ENCODE results near the gene IDS.
"Not testable (repeated sequence)": the region's sequence is repeated elsewhere in the genome, so short reads cannot be mapped to it uniquely, and the experiment has no call there.

The IDS gene

GRCh38 chrX:149497626-149498025 is 7.5 kb downstream of the IDS start:
- DNase-seq (ENCODE audit: low spot score), result peak; percentile 71

DNA sequence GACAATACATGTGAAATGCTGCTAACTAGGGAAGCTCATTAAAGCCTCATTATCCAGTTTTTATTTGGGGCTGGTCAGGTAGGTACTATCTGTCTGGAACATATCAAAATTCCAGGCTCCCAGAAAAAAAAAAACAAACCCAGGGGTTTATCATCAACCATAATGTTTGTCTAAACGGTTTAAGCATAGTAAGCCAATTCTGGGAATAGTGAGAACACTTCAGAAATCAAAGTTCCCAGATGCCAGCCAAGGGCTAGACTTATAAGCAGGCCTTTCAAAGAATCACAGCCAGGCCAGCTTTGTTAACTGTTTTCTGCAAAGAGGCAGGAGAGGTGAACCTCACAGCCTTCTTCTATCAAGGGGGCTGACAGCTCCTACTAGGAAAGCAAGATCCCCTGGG is 8.1 kb downstream of the IDS start:
- no peak for DNase-seq (ENCODE audit: low spot score)

GRCh38 chrX:149495573-149496071 is 9.5 kb downstream of the IDS start:
- peak; percentile 92 for DNase-seq (ENCODE audit: low spot score)

DNA sequence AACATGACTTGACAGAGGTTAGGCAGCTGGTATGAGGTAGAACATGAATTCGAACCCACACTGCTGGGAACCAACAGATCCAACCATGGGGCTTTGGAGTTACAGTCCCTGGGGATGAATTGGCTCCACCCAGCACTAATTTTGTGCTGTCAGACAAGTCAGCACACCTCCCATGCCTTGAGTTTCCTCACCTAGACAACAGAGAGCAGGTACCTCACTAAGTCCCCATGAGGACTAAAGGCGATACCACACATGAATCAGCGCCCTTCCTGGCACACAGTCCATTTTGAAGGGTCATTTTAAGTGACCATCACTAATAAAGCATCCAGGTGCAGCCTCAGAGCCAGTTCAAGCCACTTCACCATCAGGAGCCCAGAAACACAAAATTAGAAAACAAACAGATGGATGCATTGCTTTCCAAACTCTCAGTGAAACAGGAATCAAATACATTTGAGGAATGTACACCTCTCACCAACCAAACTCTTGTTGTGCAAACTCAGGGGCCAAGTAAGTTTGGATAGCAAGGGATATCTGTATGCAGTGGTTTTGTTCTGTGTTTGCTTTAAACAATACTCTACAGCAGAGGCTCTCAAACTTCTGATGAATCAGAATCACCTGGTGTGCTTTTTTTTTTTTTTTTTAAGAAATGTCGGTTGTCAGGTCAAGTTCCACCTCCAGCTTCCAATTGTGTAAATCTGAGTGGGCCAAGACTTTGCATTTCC is 10.1 kb downstream of the IDS start:
- peak; percentile 19 for DNase-seq (ENCODE audit: low spot score)

GRCh38 chrX:149493567-149494562 is 11.2 kb downstream of the IDS start:
- peak; percentile 68 for DNase-seq (ENCODE audit: low spot score)

- no peak for DNase-seq (ENCODE audit: low spot score)
Observed at GRCh38 chrX:149491812-149492211, 13.3 kb downstream of the IDS start.

GRCh38 chrX:149490100-149490499 is 15.0 kb downstream of the IDS start:
- no peak for DNase-seq (ENCODE audit: low spot score)

GRCh38 chrX:149488411-149489052 is 16.6 kb downstream of the IDS start:
- DNase-seq (ENCODE audit: low spot score), result not testable (repeated sequence)

- DNase-seq (ENCODE audit: low spot score), result not testable (repeated sequence)
Observed at GRCh38 chrX:149488008-149488407, 17.1 kb downstream of the IDS start.

DNA sequence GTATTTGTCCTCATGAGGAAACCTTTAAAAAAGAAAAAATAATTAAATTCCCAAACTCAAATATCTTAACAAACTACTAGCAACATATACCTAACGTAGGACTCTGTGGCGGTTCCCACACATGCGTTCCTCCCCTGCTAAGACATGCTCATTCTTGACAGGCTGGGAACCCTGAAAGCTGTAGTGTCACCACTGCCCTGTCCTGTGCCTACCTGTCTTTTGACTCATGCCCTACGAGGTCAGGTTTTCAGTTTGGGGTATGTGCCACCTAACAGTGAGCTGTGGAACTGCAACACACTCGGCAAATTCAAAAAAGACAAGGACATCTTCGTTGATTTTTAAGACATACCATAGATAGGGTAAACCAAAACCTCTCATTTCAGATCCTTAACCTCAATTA is 17.8 kb downstream of the IDS start:
- peak; percentile 44 for DNase-seq (ENCODE audit: low spot score)

DNA sequence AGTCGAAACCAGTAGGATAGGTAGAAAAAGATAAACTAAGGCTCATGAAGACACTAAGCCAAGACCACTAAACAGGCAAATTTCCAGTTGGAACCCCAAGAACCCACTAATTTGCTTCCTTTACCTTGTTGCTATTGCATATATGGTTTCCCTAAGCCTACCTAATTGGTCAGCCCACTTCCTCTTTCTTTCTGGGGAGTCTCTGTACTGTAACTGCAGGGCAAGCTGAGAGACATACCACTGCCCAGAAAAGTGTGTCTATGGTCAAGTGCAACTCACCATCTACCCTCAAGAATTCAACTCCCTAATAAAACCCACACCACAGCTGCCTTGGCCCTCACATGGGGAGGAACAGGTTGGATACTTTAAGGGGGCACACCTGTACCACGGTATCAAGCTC is 28.6 kb downstream of the IDS start:
- no peak for DNase-seq (ENCODE audit: low spot score)

GRCh38 chrX:149473966-149474365 is 31.1 kb downstream of the IDS start:
- DNase-seq (ENCODE audit: low spot score), result no peak

DNA sequence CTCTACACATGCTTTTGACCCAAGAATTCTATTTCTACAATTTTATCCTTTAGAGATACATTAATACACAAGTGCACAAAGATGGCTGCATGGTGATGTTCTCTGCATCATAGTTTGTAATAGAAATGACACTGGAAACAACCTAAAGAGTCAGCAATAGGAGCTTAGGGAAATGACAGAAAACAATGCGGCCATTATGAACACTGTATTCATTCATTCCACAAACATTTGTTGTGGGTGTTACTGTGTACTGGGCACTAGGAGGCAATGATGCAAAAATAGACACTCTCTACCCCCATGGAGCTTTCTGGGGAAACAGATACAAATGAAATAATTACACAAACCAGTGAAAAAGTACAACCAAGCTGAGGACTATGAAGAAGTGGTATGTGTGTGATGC is 32.0 kb downstream of the IDS start:
- no peak for DNase-seq (ENCODE audit: low spot score)

- peak; percentile 85 for DNase-seq (ENCODE audit: low spot score)
Observed at GRCh38 chrX:149472625-149473024, 32.5 kb downstream of the IDS start.

DNA sequence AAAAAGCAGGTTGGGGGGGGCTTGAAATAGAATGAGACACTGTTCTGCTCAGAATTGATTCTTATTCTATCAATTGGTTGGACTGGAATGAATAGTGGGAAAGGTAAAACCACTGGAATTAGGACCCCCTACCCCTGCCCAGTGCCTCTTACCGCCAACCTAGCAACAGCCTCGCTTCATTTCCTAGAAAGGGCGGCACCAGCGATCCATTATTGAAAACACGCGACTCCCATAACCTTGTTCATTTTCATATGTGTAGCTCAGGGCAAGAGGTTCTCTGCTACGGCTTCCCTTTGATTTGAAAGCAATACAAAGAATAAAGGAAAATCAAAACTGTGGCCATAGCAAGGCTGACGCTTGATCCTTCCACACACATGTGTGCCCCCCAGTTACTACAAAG is 33.7 kb downstream of the IDS start:
- DNase-seq (ENCODE audit: low spot score), result no peak

DNA sequence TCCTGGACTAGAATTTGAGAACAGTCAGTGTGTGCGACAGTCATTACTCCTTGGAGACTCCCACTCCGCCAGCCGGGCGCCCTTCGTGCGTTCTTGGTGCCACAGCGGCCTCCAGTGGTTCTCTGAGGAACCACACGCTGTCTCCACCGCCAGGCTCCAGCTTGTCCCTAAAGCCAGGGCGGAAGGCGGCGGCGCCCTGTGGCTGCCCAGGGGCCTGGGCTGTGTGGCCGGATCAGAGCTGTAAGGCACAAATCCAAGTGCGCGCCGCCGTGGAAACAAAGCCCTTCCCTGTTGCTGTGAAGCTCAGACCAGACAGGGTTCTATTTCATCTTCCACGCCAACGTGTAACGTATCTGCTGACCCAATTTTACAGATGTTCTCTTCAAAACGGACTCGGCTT is 34.2 kb downstream of the IDS start:
- DNase-seq (ENCODE audit: low spot score), result peak; percentile 72

- DNase-seq (ENCODE audit: low spot score), result no peak
Observed at GRCh38 chrX:149469406-149469805, 35.7 kb downstream of the IDS start.

DNA sequence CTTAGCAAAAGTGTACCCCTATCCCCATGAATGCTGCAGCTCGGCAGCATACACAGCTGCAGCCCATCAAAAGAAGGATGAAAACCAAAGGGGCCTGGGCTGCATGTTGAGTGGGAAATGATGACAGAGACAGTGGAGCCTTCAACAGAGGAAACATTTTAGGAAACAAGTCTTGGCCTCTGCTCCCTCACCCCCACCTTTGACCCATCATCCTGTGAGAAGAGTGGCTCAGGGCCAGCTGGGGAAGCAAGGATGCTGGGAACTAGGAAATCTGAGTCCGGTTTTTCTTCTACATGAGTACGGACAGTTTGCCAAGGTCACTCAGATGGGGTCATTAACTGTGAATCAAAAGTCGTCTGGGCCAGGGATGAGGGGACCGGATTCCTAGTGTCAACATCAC is 37.2 kb downstream of the IDS start:
- no peak for DNase-seq (ENCODE audit: low spot score)

DNA sequence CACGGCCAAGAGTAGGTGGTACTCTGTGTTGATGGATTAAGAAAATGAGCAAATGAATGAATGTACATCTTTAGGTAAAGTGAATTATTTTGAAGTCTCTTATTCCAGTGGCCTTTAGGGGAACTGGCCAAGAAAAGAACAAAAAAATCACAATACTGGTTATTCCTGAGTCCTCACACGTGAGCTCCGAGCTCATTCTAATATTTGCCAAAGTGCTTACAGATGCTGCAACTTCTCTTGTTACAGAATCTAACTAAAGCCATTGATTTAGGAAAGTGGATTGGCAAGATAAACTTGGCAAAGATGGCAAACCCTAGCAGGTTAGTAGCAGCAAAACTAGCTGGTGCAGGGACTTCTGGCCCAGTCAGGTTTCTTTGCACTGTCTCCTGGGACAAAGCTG is 37.6 kb downstream of the IDS start:
- no peak for DNase-seq (ENCODE audit: low spot score)

- no peak for DNase-seq (ENCODE audit: low spot score)
Observed at GRCh38 chrX:149462849-149463248, 42.3 kb downstream of the IDS start.

GRCh38 chrX:149461746-149462145 is 43.4 kb downstream of the IDS start:
- DNase-seq (ENCODE audit: low spot score), result no peak

GRCh38 chrX:149458586-149458985 is 46.5 kb downstream of the IDS start:
- no peak for DNase-seq (ENCODE audit: low spot score)
